GM10847 (cell line): ENCODE results near the gene IGF2BP3.

Source experiments
- POLR2A ChIP-seq: IDR thresholded peaks from 2 replicates; pipeline ENCODE4 v1.6.1; 2011; ENCODE audit not compliant: insufficient read length; ENCODE audit errors: extremely low read depth

Gene IGF2BP3

DNA sequence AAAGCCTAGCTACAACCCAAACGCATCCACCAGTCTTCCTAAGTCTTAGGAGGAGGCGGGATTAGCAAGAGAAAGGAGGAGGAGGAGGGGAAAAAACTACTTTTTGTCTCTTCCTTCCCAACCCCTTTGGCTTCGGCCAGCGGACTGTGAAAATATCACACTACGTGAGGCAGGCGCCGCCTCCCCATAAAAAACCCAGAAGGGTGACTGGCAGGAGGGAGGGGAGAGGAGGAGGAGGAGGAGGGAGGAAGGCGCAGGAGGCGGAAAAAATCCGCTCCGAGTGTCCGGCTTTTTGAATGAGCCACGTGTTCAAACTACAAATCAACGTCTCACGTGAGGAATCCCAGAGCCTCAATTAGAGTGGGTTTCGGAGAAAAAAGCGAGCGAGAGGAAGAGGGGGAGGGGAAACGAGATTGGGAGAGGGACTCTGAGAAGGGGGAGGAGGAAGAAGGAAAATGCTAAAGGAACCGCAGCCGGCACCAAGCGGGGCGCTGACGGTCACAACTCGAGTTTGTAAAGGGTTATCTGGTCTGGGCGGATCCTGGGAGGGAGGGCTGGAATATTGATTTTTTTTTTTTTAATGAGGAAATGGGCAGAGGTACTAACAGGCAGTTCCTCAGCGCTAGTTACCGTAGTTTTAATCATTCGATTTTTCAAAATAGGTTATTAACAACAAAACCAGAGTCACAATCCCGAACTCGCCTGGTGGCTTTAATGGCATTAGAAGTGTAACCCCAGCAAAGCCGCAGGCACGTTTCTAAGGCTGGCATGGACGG lies at the start of gene IGF2BP3:
IGF2BP3 (minus strand) TSS at position 162 of the 776 bp plus-strand sequence. CDS start 381 bp downstream, outside the sequence.
- peak; percentile 26 for TF ChIP-seq POLR2A

DNA sequence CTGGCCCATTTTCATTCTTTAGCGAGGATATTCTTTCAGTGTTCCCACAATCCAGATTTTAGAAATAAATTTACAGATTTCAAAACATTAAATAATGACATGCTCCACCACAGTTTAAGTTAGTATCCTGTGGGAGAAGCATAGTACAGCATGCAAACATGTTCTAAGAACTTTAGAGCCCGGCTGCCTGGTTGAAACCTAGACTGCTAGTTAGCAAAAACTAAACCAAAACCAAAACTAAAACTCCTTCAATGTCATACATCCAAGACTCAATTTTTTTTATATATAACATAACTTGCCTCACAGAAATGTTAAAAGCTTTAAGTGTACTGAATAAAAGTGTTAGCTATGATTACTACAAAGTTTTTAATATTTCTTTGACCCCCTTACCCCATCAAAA lies 44.5 kb upstream of the IGF2BP3 start:
- no peak for TF ChIP-seq POLR2A

DNA sequence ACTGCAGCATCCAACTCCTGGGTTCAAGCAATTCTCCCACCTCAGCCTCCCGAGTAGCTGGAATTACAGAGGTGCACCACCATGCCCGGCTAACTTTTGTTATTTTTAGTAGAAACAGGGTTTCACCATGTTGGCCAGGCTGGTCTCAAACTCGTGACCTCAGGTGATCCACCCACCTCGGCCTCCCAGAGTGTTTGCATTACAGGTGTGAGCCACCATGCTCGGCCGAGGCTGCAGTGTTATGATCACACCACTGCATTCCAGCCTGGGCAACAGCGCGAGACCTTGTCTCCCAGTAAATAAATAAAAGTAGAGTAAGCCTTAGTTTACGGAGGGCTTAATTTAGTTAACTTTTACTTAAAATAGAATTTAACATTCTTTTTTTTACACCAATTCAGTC lies 23.7 kb upstream of the IGF2BP3 start:
- TF ChIP-seq POLR2A: no peak

DNA sequence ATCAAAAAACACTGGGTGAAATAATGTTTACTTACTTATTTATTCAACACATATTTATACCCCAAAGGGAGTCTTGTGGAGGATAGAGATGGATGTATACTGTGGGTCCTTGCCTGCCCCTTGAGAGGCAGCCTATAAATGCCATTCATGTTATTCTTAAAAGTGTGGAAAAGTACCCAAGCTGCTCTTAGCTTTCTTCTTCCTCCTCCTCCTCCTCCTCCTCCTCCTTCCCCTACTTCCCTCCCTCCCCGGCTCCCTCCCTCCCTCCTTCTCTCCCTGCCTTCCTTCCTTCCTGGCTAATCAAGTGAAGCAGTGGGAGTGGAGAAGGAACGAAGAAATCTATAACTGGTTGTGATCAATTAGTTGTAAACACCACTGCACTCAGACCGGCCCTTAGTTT lies 21.2 kb upstream of the IGF2BP3 start:
- no peak for TF ChIP-seq POLR2A

DNA sequence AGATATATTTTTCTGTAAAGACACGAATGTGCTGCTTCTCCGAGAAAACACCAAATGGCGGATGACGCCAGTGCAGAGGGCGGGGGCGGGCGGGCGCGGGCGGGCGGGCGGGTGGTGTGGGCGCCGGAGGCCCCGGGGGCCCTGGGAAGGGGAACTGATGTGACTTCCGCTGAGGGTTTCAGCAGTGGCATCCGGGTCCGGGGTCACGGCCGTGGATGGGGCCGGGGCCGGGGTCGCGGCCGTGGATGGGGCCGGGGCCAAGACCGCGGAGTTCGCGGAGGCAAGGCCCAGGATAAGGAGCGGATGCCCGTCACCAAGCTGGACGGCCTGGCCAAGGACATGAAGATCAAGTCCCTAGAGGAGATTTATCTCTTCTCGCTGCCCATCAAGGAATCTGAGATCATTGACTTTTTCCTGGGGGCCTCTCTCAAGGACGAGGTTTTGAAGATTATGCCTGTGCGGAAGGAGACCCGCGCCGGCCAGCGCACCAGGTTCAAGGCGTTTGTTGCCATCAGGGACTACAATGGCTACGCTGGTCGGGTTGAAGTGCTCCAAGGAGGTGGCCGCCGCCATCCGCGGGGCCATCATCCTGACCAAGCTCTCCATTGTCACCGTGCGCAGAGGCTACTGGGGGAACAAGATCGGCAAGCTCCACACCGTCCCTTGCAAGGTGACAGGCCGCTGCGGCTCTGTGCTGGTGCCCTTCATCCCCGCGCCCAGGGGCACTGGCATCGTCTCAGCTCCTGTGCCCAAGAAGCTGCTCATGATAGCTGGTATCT lies 20.3 kb upstream of the IGF2BP3 start:
- TF ChIP-seq POLR2A: peak; percentile 39

DNA sequence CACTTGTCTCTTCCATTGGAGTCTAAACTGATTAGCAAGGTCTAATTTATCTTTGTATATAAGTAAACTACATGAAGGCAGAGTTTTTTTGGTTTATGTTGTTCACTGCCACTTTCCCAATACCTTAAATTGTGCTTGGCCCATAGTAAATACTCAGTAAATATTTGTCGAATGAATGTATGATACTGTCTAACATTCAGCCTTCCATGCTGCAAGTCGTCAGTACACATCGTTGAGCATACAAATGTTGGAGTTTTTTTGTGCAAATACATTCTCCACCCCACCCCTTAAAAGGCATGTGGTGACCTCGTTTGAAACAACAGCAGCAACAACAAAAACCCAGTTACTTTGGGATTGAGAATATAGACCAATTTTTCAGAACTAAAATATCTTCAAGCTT lies 17.4 kb upstream of the IGF2BP3 start:
- TF ChIP-seq POLR2A: no peak

DNA sequence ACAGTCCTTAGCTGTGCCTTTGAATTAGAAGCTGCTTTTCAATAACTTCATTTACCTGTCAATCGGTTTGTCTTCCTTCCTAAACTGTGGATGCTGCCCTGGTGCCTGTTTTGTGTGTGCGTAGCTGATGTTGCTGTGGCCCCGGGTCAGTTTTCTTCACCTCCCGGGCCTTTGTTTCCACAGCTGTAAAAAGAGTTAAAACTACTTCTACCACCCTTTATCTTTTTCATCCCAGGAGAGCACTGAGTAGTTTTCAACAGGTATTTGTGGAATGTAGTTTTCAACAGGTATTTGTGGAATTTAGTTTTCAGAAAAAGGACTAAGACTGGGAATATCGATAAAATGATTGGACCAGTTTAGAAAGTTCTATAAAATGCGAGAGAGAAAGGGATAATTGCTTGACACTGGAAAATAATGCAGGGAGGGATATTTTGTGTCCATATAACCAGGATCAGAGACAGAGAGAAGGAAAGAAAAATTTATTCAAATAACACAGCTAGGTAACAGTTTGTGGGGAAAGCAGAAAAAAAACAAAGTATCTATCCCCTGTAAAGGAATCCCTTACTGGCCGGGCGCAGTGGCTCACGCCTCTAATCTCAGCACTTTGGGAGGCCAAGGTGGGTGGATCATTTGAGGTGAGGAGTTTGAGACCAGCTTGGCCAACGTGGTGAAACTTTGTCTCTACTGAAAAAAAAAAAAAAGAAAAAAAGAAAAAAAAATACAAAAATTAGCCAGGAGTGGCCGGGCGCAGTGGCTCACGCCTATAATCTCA lies 15.9 kb upstream of the IGF2BP3 start:
- TF ChIP-seq POLR2A: no peak

DNA sequence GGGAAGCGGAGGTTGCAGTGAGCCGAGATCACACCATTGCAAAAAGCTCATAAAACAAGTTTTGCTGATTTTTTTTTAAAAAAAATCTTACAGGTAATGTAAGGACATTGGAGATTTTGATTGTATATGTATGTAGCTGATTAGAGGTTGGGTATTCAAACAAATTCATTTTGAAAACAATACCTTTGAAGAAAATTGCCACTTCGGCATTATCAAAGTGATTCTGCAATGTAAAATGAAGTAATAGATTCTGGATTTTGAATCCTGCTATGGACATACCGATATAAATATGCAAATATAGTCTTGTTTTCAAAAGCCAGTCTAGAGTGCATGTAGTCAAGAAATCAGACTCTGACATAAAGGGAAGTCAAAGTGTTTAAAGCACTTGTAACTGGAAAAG lies 12.4 kb upstream of the IGF2BP3 start:
- no peak for TF ChIP-seq POLR2A

DNA sequence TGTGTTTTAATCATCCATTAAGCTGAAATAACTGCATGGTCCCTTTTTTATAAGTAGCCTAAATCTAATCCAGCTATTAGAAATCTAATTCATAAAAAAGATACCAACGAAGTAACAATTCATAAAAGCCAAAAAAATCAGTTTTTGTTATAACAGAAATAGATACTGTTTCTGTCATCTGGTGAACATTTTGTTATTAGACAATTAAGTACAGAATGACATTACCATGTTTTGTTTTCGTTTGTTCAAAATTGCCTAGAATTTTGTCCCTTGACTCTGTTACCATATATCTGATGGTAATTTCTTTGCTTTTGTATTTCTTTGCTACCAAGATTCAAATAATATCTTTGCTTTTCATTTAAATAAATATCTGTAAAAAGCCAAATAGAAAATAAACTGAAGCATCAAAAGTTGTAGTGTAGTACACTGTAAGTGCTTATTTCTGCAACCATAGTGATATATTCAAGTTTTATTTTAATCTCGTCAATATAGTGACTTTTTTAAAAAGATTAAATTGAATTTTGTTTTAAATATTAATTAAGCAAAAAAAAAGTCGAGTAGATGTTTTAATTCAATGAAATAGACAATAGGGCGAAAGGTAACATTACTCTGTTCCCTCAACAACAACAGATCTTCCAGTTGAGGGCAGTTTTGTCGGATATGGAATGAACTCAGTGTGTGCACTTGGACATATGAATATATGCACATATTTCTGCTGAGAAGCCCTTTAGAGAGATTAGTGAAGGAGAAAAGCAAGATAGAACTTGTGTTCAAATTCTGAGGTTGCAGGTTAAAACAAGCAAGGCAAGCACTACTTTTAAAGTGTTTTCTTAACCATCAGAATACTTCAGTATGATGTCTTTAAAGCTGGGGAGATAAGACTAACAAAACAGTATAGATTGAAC lies 7.9 kb upstream of the IGF2BP3 start:
- TF ChIP-seq POLR2A: no peak

DNA sequence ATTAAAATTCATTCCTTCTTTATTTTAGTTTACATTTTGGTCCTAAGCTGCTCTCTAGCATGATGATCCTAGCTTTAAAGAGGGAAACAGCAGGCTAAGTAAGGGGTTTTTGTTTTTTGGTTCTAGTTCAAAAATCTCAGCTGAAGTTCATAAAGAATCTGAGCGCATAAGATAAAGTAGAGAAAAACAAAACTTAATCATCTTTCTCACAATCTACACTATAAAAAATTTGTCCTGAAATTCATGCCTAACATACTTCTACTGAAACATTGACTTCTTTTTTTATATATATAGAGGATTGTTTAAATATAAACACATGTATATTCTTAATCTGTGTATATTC lies 6.8 kb upstream of the IGF2BP3 start:
- TF ChIP-seq POLR2A: no peak

DNA sequence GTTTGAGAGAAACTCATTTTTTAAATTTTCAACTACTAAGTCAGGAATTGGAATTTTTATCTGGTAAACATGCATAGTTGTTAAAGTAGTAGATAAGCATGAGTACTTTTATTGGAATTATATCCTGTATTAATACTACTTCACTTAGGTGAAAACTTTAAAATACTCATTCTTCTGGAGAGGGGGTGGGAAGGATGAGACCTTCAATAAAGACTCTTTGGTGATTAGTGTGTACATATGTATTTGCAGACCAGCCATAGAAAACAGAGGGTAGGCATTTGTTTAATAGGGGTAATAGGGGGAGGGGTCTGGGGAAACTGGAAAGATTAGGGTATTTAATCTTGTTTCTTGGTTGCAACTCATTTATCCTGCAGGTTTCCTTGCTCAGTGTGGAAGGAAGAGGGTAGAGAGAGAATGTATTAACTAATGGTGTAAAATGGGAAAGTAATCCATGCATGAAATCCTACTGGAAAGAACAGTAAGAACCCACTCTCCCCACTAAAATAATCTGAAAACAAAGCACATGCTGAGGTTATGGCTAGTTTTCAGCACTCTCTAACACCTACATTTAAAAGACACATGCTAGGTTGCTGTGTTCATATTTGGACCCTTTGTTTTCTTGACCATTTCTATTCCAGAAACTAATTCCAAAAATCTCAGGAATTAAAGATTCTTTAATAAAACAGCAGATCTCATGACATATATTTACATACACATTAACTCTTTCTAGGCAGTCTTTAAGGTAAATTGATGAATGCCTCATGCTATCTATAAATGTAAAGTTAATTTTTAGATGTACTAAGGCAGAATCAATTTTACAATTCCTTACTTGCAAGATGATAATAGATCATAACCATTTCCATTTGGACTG lies 6.2 kb upstream of the IGF2BP3 start:
- no peak for TF ChIP-seq POLR2A

DNA sequence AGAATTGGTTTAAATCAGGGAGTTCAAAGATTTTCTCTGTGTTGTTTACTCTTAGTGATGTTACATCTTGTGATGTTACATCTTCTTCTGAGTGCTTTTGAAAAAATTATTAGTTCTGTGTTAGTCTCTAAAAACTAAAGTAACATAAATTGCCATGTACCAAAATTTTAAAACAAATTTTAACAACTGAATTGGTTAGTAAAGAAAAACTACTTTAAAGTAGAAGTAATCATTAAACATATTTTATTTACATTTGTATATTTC lies 5.2 kb upstream of the IGF2BP3 start:
- no peak for TF ChIP-seq POLR2A

DNA sequence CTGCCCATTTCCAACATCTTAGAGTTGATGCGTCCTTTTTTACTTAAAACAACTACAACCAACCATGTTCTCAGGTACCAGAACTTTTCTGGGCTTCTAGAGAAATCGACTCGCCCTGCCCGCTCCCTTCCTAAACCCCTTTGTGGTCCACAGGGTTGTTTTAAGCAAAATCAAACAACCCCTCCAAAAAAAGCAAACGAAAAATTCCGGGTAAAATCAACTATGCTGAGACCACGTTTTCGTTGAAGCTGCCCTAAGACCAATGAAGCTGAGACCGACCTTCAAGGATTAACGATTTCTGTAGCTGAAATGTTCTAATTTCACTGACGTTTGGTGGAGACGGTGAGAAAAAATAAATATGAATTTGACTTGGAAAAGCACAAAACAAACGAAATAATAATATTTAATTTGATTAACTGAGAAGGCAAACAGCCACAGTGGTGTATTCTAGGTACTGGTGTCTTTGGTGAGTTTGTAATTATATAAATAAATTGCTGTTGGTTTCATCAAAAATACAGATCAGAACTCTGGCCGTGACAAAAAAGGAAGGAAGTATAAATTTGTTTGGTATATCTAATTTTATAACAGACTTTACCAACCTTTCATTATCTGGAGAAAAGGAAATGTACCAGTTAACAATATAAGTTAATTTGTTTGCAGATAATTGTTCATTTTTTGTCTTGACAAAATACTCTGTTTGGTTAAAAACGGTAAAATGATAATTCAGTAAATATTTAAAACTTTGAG lies 4.7 kb upstream of the IGF2BP3 start:
- TF ChIP-seq POLR2A: no peak
